ENCODE results near the gene CYTH1. TPM values are rescaled to one million over a fixed set of nuclear protein-coding genes. Genes with fewer than 3 reads are reported as not detected.

Gene CYTH1
- total and polyA plus RNA-seq, 8 donors = 36.6 to 96.1 (median 41.3) TPM

- ATAC-seq = no peak
- Histone ChIP-seq H3K36me3 (peaks cover 0 to 15% of the 10 kb centered on the region in 2 donors), H3K27me3 (no peaks in the 10 kb centered on the region), H3K4me3 (no peak overlapping the region), H3K4me1 (peaks cover 26 to 95% of the 10 kb centered on the region in 2 donors), H3K27ac (no peak overlapping the region), H3K9me3 (no peaks in the 10 kb centered on the region)
- intact Hi-C loops (cut with DNase I) = no loop called here
- no peak for DNase-seq
- TF ChIP-seq CTCF (IDR thresholded peaks at IDR 0.05) = no peak
Observed at GRCh38 chr17:78727057-78727456, 55.0 kb downstream of the CYTH1 start.

GRCh38 chr17:78726513-78726912 lies 55.6 kb downstream of the CYTH1 start:
- TF ChIP-seq CTCF (IDR thresholded peaks at IDR 0.05) = no peak
- H3K27me3 ChIP-seq = no peaks in the 10 kb centered on the region
- H3K4me3 ChIP-seq = no peak overlapping the region
- intact Hi-C loops (cut with DNase I) = no loop called here
- H3K9me3 ChIP-seq = no peaks in the 10 kb centered on the region
- ATAC-seq = no peak
- peaks cover 0 to 15% of the 10 kb centered on the region in 2 donors for H3K36me3 ChIP-seq
- peaks cover 28 to 95% of the 10 kb centered on the region in 2 donors for H3K4me1 ChIP-seq
- no peak for DNase-seq
- no peak overlapping the region for H3K27ac ChIP-seq

GRCh38 chr17:78725448-78726021 lies 56.5 kb downstream of the CYTH1 start:
- Histone ChIP-seq H3K36me3 (peaks cover 0 to 15% of the 10 kb centered on the region in 2 donors), H3K27ac (no peak overlapping the region), H3K4me1 (peaks cover 28 to 96% of the 10 kb centered on the region in 2 donors), H3K27me3 (no peaks in the 10 kb centered on the region), H3K9me3 (no peaks in the 10 kb centered on the region), H3K4me3 (no peak overlapping the region)
- DNase-seq = no peak
- intact Hi-C loops (cut with DNase I) = no loop called here
- ATAC-seq = no peak
- TF ChIP-seq CTCF (IDR thresholded peaks at IDR 0.05) = no peak

- intact Hi-C loops (cut with DNase I) = no loop called here
- ATAC-seq (no peak), DNase-seq (no peak)
- Histone ChIP-seq H3K36me3 (peaks cover 0 to 15% of the 10 kb centered on the region in 2 donors), H3K27ac (no peak overlapping the region), H3K4me3 (no peak overlapping the region), H3K9me3 (no peaks in the 10 kb centered on the region), H3K27me3 (no peaks in the 10 kb centered on the region), H3K4me1 (peaks cover 28 to 97% of the 10 kb centered on the region in 2 donors)
- no peak for TF ChIP-seq CTCF (IDR thresholded peaks at IDR 0.05)
Observed at GRCh38 chr17:78724999-78725398, 57.1 kb downstream of the CYTH1 start.

- DNase-seq = no peak
- Histone ChIP-seq H3K36me3 (peaks cover 0 to 15% of the 10 kb centered on the region in 2 donors), H3K4me3 (no peak overlapping the region), H3K27ac (no peak overlapping the region), H3K27me3 (no peaks in the 10 kb centered on the region), H3K4me1 (peaks cover 28 to 97% of the 10 kb centered on the region in 2 donors), H3K9me3 (no peaks in the 10 kb centered on the region)
- no peak for TF ChIP-seq CTCF (IDR thresholded peaks at IDR 0.05)
- intact Hi-C loops (cut with DNase I) = no loop called here
- peak; percentile 72 for ATAC-seq
Observed at GRCh38 chr17:78724544-78724943, 57.5 kb downstream of the CYTH1 start.

All from left lung (tissue), 10 donors.